ENCODE measurements around the gene CTIF.

CTIF gene

DNA sequence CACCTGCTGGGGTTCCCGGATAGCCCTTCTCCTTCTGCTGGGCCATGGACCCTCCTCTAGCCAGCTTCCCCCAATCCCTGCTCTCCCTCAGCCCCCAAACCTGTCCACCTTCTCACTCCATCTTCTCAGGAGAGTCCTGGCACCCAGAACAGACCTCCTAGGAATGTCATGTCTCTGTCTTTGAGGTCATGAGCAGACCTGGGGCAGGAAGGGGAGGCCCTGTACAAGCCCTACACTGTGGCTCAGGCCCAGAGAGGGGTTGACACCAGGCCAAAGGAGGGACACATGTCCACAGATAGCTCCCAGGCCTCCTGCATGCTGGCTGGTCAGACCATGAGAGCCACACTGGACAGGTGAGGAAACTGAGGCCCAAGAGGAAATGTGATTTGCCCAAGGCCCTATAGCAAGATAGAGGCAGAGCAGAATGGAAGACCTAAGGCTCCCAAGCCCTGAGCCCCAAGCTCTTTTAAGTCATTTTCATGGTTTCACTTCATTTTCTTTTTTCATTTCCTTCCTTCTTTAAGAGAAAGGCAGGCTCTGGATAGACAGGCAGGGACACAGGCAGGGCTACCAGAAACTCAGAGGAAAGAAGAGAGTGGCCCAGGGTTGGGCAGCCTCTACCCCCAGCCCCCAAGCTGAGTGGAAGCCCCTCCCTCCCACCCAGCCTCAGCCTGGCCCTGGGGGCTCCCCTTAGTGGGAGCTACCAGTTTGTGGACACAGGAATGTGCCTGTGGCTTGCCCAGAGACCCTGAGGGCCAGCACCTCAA lies 252.2 kb downstream of the CTIF start:
- Histone ChIP-seq H3K9ac (ENCODE audit: low read depth, low read length) (no peak overlapping the region), H3K27ac (ENCODE audit: low read length) (no peak overlapping the region), H3K36me3 (ENCODE audit: insufficient read depth, low read depth, low read length) (0 out of 2 replicates have a peak, but pooled peaks cover 3% of the 10 kb centered on the region)

DNA sequence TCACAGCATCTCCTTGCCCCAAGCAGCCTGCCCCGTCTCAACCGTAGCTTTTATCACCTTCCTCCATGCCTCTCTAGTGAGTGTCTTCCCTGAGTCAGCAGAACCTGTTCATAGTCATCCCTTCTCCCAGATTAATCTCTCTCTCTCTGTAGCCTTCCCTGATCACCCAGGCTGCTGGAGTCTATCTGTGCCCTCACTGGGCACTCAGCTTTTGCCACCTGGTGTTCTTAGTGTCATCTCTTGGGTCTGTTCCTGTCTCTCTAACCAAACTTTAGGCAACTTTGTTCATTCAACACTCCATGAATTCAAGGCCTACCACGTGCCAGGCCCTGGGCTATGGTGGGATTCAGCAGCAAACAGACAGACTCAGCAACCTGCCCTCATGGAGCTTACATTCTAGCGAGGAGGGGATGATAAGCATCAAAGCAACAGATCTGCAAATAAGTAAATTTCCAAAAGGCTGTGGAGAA lies 252.8 kb downstream of the CTIF start:
- Histone ChIP-seq H3K9me3 (ENCODE audit: insufficient read depth, low read depth, low read length) (no peaks in the 10 kb centered on the region), H3K36me3 (ENCODE audit: insufficient read depth, low read depth, low read length) (0 out of 2 replicates have a peak, but pooled peaks cover 3% of the 10 kb centered on the region), H3K4me1 (ENCODE audit: insufficient read depth, low read length) (no peaks in the 10 kb centered on the region), H3K27me3 (ENCODE audit: insufficient read depth, low read length) (no peaks in the 10 kb centered on the region), H3K4me3 (ENCODE audit: low read length) (no peak overlapping the region), H3K9ac (ENCODE audit: low read depth, low read length) (no peak overlapping the region), H3K27ac (ENCODE audit: low read length) (no peak overlapping the region)

More for the DNA sequence above, 252.2 kb downstream of the CTIF start:
- Histone ChIP-seq H3K4me3 (ENCODE audit: low read length) (no peak overlapping the region), H3K4me1 (ENCODE audit: insufficient read depth, low read length) (no peaks in the 10 kb centered on the region), H3K9me3 (ENCODE audit: insufficient read depth, low read depth, low read length) (no peaks in the 10 kb centered on the region), H3K27me3 (ENCODE audit: insufficient read depth, low read length) (no peaks in the 10 kb centered on the region)

DNA sequence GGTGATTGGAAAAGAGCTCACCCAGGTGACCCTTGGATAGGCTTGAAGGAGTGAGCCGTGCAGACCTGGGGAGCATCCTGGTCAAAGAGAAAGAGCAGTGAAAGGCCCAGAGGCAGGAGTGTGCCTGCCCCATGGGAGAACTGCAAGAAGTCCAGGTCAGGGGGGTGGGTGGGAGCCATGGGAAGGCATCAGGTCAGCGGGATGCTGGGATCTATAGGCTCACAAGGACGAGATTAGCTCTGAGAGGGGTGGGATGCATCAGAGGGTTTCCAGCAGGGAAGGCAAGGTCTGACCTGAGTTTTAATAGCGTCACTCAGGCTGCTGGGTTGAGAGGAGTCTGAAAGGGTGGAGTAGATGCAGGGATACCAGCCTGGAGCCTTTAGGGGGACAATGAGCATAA lies 253.3 kb downstream of the CTIF start:
- Histone ChIP-seq H3K27me3 (ENCODE audit: insufficient read depth, low read length) (no peaks in the 10 kb centered on the region), H3K9me3 (ENCODE audit: insufficient read depth, low read depth, low read length) (no peaks in the 10 kb centered on the region), H3K27ac (ENCODE audit: low read length) (no peak overlapping the region), H3K4me1 (ENCODE audit: insufficient read depth, low read length) (no peaks in the 10 kb centered on the region), H3K4me3 (ENCODE audit: low read length) (no peak overlapping the region), H3K9ac (ENCODE audit: low read depth, low read length) (no peak overlapping the region), H3K36me3 (ENCODE audit: insufficient read depth, low read depth, low read length) (0 out of 2 replicates have a peak, but pooled peaks cover 3% of the 10 kb centered on the region)

DNA sequence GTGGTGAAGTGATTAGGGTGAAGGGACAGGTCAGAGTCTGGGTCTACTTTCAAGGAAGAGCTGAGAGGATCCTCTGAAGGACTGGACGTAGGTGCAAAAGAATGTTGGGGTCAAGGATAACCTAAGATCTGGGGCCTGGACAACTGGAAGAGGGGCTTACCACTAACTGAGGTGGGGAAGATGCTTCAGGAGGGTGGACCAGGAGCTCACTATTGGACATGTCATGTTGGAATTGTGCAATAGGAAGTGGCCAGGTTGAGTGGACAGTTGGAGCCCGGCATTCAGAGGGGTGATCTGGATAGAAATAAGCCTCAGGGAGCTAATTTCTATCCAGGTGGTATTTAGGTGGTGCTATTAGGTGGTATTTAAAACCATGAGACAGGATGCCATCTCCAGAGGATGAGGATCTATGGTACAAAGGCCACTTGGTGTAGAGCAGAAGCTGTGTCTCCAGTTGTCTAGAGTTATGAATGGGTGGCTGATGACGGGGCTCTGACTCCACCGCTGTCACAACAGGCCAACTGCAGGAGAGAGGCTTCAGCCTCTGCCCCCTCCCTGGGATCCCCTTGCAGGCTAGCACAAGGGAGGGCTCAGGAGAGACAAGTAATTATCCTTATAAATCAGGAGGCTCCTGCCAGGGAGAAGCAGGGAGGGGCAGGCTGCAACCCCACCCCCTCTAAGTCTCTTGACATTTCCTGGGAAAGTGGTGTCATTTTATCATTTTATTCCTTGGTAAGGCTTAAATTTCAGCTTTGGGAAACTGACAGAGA lies 254.0 kb downstream of the CTIF start:
- Histone ChIP-seq H3K27me3 (ENCODE audit: insufficient read depth, low read length) (no peaks in the 10 kb centered on the region), H3K4me3 (ENCODE audit: low read length) (no peak overlapping the region), H3K4me1 (ENCODE audit: insufficient read depth, low read length) (no peaks in the 10 kb centered on the region), H3K9ac (ENCODE audit: low read depth, low read length) (no peak overlapping the region), H3K9me3 (ENCODE audit: insufficient read depth, low read depth, low read length) (no peaks in the 10 kb centered on the region), H3K36me3 (ENCODE audit: insufficient read depth, low read depth, low read length) (0 out of 2 replicates have a peak, but pooled peaks cover 3% of the 10 kb centered on the region), H3K27ac (ENCODE audit: low read length) (no peak overlapping the region)

DNA sequence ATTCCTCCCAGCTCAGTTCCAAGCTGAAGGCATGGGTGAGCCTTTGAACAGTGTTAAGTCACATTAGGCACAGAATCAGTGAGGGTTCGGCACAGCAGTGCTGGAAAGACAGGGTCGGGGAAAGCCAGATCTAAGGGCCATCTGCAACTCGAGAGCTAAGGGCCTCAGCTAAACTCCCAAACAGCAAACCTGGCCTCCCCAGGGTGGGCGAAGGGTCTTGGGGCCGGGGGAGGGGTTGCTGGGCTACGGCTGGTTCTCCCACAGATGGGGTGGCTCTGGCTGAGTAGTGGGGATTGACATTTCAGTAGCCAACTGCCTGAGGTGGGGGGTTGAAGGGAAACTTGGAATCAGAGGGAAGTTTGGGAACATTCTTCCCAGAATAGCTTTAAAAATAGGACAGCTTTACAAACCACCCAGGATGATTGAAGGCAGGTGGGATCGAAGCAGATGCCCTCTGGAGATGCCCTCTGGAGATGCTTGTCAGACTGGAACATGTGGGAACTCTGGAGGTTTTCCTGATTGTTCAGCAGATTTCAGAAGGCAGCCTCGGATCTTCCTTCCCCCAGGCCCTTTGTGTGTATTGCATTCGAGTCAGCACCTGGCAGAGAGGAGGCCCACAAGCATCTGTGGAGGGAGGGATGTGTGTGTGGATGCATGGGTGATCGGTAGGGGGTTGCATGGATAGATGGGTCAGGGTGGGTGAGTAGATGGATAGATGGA lies 255.6 kb downstream of the CTIF start:
- H3K27ac ChIP-seq (ENCODE audit: low read length): no peak overlapping the region
- H3K4me3 ChIP-seq (ENCODE audit: low read length): no peak overlapping the region
- no peaks in the 10 kb centered on the region for H3K27me3 ChIP-seq (ENCODE audit: insufficient read depth, low read length)
- H3K9me3 ChIP-seq (ENCODE audit: insufficient read depth, low read depth, low read length): no peaks in the 10 kb centered on the region
- H3K9ac ChIP-seq (ENCODE audit: low read depth, low read length): no peak overlapping the region
- no peaks in the 10 kb centered on the region for H3K4me1 ChIP-seq (ENCODE audit: insufficient read depth, low read length)
- 0 out of 2 replicates have a peak, but pooled peaks cover 3% of the 10 kb centered on the region for H3K36me3 ChIP-seq (ENCODE audit: insufficient read depth, low read depth, low read length)

DNA sequence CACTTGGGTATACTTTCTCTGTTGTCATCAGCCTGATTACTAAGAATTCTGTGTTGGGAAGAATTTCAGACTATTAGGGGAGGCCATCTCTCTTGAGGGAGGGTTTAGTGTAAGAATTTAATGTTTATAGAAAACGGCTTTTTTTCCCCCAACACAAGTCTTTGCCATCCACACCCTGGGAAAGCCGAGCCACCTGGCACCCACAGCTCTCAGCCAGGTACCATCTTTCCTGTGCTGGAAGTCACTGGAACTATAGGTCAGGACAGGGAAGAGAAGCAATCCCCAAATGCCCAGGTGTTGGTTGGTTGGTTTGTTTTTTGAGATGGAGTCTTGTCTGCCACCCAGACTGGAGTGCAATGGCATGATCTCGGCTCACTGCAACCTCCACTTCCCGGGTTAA lies 256.9 kb downstream of the CTIF start:
- Histone ChIP-seq H3K27ac (ENCODE audit: low read length) (no peak overlapping the region), H3K4me1 (ENCODE audit: insufficient read depth, low read length) (no peaks in the 10 kb centered on the region), H3K36me3 (ENCODE audit: insufficient read depth, low read depth, low read length) (0 out of 2 replicates have a peak, but pooled peaks cover 3% of the 10 kb centered on the region), H3K27me3 (ENCODE audit: insufficient read depth, low read length) (no peaks in the 10 kb centered on the region), H3K9ac (ENCODE audit: low read depth, low read length) (no peak overlapping the region), H3K9me3 (ENCODE audit: insufficient read depth, low read depth, low read length) (no peaks in the 10 kb centered on the region), H3K4me3 (ENCODE audit: low read length) (no peak overlapping the region)

DNA sequence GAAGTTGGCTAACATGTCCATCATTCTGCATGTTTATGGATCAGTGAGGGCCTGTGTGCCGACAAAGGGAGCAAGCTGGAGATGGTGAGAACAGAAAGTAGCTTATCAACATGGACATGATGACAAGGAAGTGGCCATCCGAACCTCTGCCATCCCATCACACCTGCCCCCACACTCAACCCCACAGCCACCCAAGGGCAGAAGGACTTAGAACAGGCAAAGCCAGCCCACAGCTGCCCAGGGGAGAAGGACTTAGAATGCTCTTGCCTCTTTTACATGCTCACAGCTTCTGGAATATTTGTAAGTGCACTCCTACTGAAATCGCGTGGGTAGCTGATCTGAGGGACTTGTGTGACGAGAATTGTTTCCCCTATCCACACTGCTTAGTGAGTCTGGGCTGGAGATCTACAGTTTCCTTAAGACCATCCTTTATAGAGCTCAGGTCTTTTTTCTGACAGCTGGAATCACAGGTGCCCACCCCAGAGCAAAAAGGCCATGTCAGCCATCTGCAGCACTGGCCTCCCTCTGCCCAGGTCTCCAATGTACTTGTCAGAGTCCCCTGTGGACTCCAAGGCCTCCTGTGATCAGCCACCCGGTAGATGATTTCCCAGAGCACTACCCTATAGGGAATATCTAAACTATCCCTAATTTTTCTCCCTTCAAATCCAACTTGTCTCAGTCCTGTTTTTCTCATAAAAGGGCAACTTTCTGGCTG lies 257.8 kb downstream of the CTIF start:
- Histone ChIP-seq H3K27me3 (ENCODE audit: insufficient read depth, low read length) (no peaks in the 10 kb centered on the region), H3K9me3 (ENCODE audit: insufficient read depth, low read depth, low read length) (no peaks in the 10 kb centered on the region), H3K4me3 (ENCODE audit: low read length) (no peak overlapping the region), H3K27ac (ENCODE audit: low read length) (no peak overlapping the region), H3K4me1 (ENCODE audit: insufficient read depth, low read length) (no peaks in the 10 kb centered on the region), H3K36me3 (ENCODE audit: insufficient read depth, low read depth, low read length) (no peaks in the 10 kb centered on the region), H3K9ac (ENCODE audit: low read depth, low read length) (no peak overlapping the region)

DNA sequence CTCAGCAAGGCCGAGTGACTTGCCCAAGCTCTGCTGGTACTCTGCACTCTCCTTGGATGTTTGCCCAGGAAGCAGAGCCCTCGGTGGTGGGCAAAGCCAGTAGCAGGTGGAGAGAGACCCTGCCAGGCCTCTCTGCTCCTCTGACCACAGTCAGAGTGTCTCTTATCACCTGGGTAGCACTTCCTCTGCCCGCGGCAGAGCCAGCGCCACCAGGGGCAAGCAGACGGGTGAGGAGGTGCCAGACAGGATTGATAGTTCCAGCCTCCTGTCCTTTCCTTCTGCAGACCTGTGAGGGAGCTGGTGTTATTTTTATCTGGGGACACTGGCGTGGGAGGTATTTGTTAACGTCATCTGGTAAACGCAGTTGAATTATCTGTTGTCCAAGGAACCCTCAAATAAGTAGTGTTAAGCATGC lies 259.0 kb downstream of the CTIF start:
- Histone ChIP-seq H3K4me1 (ENCODE audit: insufficient read depth, low read length) (no peaks in the 10 kb centered on the region), H3K27ac (ENCODE audit: low read length) (no peak overlapping the region), H3K4me3 (ENCODE audit: low read length) (no peak overlapping the region), H3K9me3 (ENCODE audit: insufficient read depth, low read depth, low read length) (no peaks in the 10 kb centered on the region), H3K36me3 (ENCODE audit: insufficient read depth, low read depth, low read length) (no peaks in the 10 kb centered on the region), H3K27me3 (ENCODE audit: insufficient read depth, low read length) (no peaks in the 10 kb centered on the region), H3K9ac (ENCODE audit: low read depth, low read length) (no peak overlapping the region)

DNA sequence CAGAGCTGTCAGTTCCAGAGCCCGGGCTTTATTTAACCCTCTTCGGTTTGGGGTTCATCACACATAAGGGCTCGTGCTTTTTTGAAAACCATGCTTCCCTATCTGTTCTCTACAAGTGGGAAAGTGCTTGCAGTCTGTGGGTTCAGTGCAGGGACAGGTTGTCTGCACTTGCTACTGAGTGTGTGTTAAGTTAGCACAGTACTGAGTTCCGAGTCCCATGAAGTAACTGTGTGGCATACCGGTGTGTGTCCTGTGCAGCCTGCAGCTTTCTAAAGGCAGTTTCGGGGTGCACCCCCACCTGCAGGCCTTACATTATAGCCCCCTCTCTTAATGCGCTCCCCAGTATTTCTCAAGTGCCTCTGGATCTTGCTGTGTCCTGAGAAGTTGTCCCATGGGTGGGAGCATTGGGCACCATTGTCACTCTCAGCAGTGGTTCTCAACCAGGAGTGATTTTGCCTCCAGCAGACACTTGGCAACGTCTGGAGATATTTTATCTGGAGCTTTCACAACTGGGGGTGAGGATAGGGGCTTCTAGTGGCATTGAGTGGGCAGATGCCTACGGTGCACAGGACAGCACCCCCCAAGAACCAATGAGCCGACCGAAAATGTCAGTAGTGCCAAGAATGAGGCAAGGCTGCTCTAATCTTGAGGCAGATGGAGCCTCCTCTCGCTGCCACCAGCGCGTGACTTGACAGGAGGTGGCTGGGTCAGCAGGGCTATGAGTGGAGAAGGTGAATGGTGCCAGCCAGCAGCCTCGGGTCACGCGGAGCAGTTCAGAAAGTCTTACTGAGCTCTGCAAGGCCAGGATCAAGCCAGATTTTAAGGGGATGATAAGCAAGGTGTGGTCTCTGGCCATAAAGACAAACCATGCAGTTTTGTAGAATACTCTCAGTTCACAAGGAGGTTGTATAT lies 259.8 kb downstream of the CTIF start:
- H3K4me3 ChIP-seq (ENCODE audit: low read length): no peak overlapping the region
- no peaks in the 10 kb centered on the region for H3K27me3 ChIP-seq (ENCODE audit: insufficient read depth, low read length)
- no peaks in the 10 kb centered on the region for H3K4me1 ChIP-seq (ENCODE audit: insufficient read depth, low read length)
- no peak overlapping the region for H3K9ac ChIP-seq (ENCODE audit: low read depth, low read length)
- no peak overlapping the region for H3K27ac ChIP-seq (ENCODE audit: low read length)
- H3K9me3 ChIP-seq (ENCODE audit: insufficient read depth, low read depth, low read length): no peaks in the 10 kb centered on the region
- H3K36me3 ChIP-seq (ENCODE audit: insufficient read depth, low read depth, low read length): no peaks in the 10 kb centered on the region

DNA sequence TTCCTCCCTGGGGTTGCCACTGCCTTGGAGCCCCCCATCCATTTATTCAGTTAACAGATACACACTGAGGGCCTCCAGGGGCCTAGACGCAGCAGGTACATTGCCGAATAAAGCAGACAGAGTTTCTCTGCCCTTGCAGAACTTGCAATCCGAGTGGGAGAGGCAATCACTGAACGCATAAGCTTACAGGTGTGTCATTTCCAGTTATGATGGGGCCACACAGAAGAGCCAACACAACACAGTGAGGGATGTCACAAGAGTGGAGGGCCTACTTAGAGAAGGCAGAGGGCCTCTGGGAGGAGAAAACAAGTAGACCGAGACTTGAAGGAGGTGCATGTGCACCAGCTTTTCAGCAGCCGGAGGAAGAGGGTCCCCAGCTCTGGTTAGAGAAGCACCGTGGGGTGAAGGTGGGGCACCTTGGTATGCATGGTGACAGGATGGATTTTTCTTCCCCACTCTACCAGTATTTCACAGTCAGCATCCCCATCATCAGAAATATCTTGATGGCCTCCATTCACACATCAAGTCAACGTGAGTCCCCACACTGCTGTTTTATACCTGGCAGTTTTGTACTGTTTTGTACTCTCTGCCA lies 261.0 kb downstream of the CTIF start:
- Histone ChIP-seq H3K36me3 (ENCODE audit: insufficient read depth, low read depth, low read length) (0 out of 2 replicates have a peak, but pooled peaks cover 3% of the 10 kb centered on the region), H3K27me3 (ENCODE audit: insufficient read depth, low read length) (no peaks in the 10 kb centered on the region), H3K27ac (ENCODE audit: low read length) (no peak overlapping the region)

More for the DNA sequence above, 261.0 kb downstream of the CTIF start:
- Histone ChIP-seq H3K9ac (ENCODE audit: low read depth, low read length) (no peak overlapping the region), H3K9me3 (ENCODE audit: insufficient read depth, low read depth, low read length) (no peaks in the 10 kb centered on the region), H3K4me1 (ENCODE audit: insufficient read depth, low read length) (no peaks in the 10 kb centered on the region), H3K4me3 (ENCODE audit: low read length) (no peak overlapping the region)

All from iPS-20b (cell line).